Measurements from ENCODE around the gene PNN. TPM values are rescaled to one million over a fixed set of nuclear protein-coding genes. Genes with fewer than 3 reads are reported as not detected.
A peak's percentile ranks its signal among the peaks of the same experiment; 100 is the strongest.
"Not testable (repeated sequence)": the region's sequence is repeated elsewhere in the genome, so short reads cannot be mapped to it uniquely, and the experiment has no call there.

PNN gene
- total RNA-seq = 10 to 100 TPM; 92.5 to 94.0 TPM
- polyA plus RNA-seq = 29.8 TPM

GRCh38 chr14:39174560-39175444 lies at the start of gene PNN:
TSS of gene PNN (plus strand) at chr14:39175254. CDS start at chr14:39175280, 26 bp downstream.
- Mint-ChIP-seq H3K27me3 (peaks cover 0 to 3% of the 10 kb centered on the region in 2 donors), H3K27ac (peak within 1 kb of the TSS; percentile 97 to 100 (median 99)), H3K9me3 (no peaks in the 10 kb centered on the region), H3K36me3 (peaks cover 8 to 52% (median 14%) of the 10 kb centered on the region in 3 donors), H3K4me1 (peaks cover 45 to 58% (median 57%) of the 10 kb centered on the region in 3 donors), H3K4me3 (peak within 1 kb of the TSS; percentile 97 to 100 (median 99))
- peaks cover 36% of the 10 kb centered on the region for H3K4me1 ChIP-seq (ENCODE audit: insufficient read depth, low read length)
- ChIA-PET CTCF (interaction anchor here (1.3 kb wide), 2 partner anchors 11 to 15 kb away, joined by 3 to 4 read pairs; no protein-coding TSS in a partner anchor), POLR2A (interaction anchor here (0.6 to 3.2 kb wide), 8 partner anchors 11 to 257 kb away, joined by 3 to 32 read pairs (median 5); partner anchors contain the start of genes FBXO33 and GEMIN2)
- no peaks in the 10 kb centered on the region for H3K9me3 ChIP-seq (ENCODE audit: low read length)
- peak; percentile 92 to 99 (median 98) for DNase-seq
- H3K27me3 ChIP-seq (ENCODE audit: insufficient read depth, low read length, poor library complexity, severe bottlenecking) = no peaks in the 10 kb centered on the region
- peak within 1 kb of the TSS; percentile 96 for H3K27ac ChIP-seq (ENCODE audit: low read depth, low read length)
- peaks cover 32% of the 10 kb centered on the region for H3K36me3 ChIP-seq (ENCODE audit: insufficient read depth, low read length)
- H3K4me3 ChIP-seq (ENCODE audit: low read length) = peak within 1 kb of the TSS; percentile 91

GRCh38 chr14:39137835-39138234 lies 37.2 kb upstream of the PNN start:
- H3K27me3 Mint-ChIP-seq; H3K4me3 ChIP-seq (ENCODE audit: low read length); DNase-seq; H3K9me3 Mint-ChIP-seq; H3K27me3 ChIP-seq (ENCODE audit: insufficient read depth, low read length, poor library complexity, severe bottlenecking); H3K4me1 Mint-ChIP-seq; H3K4me3 Mint-ChIP-seq; CTCF ChIA-PET; H3K4me1 ChIP-seq (ENCODE audit: insufficient read depth, low read length); H3K9me3 ChIP-seq (ENCODE audit: low read length); H3K27ac ChIP-seq (ENCODE audit: low read depth, low read length): not testable (repeated sequence)
- H3K36me3 Mint-ChIP-seq = peaks cover 9 to 63% (median 20%) of the 10 kb centered on the region in 3 donors
- POLR2A ChIA-PET = interaction anchor here (0.6 kb wide), 1 partner anchor 32 kb away, joined by 10 read pairs; the partner anchor contains the start of gene TRAPPC6B
- H3K36me3 ChIP-seq (ENCODE audit: insufficient read depth, low read length) = peaks cover 18% of the 10 kb centered on the region
- H3K27ac Mint-ChIP-seq = peak overlapping the region in 2 of 8 donors; percentile 61 to 83

DNA sequence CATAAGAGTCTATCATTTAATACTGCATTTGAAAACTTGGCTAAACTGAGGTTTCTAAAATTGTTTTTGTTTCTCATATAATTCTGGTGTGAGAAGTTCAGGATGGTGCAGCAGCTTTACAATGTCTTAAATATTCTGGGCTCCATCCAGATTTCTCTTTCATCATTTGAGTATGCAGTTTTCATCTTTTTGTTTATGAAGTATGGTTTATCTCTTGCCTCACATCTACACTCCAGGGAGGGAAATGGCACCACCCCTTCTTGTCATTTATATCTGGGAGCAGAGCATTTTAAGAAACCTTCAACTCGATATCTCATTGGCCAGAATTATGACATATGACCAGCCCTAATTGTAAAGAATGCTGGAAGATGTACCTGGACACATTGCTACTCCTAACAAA lies 36.6 kb upstream of the PNN start:
- ChIA-PET CTCF (no interaction called here), POLR2A (no interaction called here)
- Histone ChIP-seq H3K4me3 (ENCODE audit: low read length) (no peak overlapping the region), H3K9me3 (ENCODE audit: low read length) (no peaks in the 10 kb centered on the region), H3K4me1 (ENCODE audit: insufficient read depth, low read length) (no peaks in the 10 kb centered on the region), H3K27me3 (ENCODE audit: insufficient read depth, low read length, poor library complexity, severe bottlenecking) (no peaks in the 10 kb centered on the region), H3K36me3 (ENCODE audit: insufficient read depth, low read length) (peaks cover 18% of the 10 kb centered on the region), H3K27ac (ENCODE audit: low read depth, low read length) (no peak overlapping the region)
- no peaks in the 10 kb centered on the region for H3K9me3 Mint-ChIP-seq
- peak overlapping the region in 4 of 8 donors; percentile 30 to 72 (median 53) for H3K27ac Mint-ChIP-seq
- H3K27me3 Mint-ChIP-seq = no peaks in the 10 kb centered on the region
- no peak for DNase-seq
- H3K36me3 Mint-ChIP-seq = peaks cover 12 to 63% (median 23%) of the 10 kb centered on the region in 3 donors
- no peak overlapping the region for H3K4me3 Mint-ChIP-seq
- H3K4me1 Mint-ChIP-seq = peaks cover 0 to 10% (median 1%) of the 10 kb centered on the region in 3 donors

- H3K4me3 ChIP-seq (ENCODE audit: low read length) = no peak overlapping the region
- Mint-ChIP-seq H3K9me3 (no peaks in the 10 kb centered on the region), H3K27me3 (no peaks in the 10 kb centered on the region), H3K27ac (peak overlapping the region in 4 of 8 donors; percentile 12 to 63 (median 26)), H3K36me3 (peaks cover 12 to 47% (median 20%) of the 10 kb centered on the region in 3 donors), H3K4me3 (no peak overlapping the region), H3K4me1 (peaks cover 0 to 10% (median 1%) of the 10 kb centered on the region in 3 donors)
- CTCF ChIA-PET = interaction anchor here (1.1 kb wide), 1 partner anchor 290 kb away, joined by 3 read pairs; no protein-coding TSS in a partner anchor
- no peaks in the 10 kb centered on the region for H3K9me3 ChIP-seq (ENCODE audit: low read length)
- POLR2A ChIA-PET = interaction anchor here (0.5 to 0.7 kb wide), 2 partner anchors 9 to 255 kb away, joined by 3 to 7 read pairs; no protein-coding TSS in a partner anchor
- H3K27ac ChIP-seq (ENCODE audit: low read depth, low read length) = no peak overlapping the region
- no peaks in the 10 kb centered on the region for H3K27me3 ChIP-seq (ENCODE audit: insufficient read depth, low read length, poor library complexity, severe bottlenecking)
- H3K4me1 ChIP-seq (ENCODE audit: insufficient read depth, low read length) = no peaks in the 10 kb centered on the region
- DNase-seq = no peak
- H3K36me3 ChIP-seq (ENCODE audit: insufficient read depth, low read length) = peaks cover 9% of the 10 kb centered on the region
Measured at GRCh38 chr14:39140170-39140569, 34.9 kb upstream of the PNN start.

- H3K4me3 Mint-ChIP-seq; H3K36me3 ChIP-seq (ENCODE audit: insufficient read depth, low read length); DNase-seq; H3K4me1 ChIP-seq (ENCODE audit: insufficient read depth, low read length); H3K9me3 ChIP-seq (ENCODE audit: low read length); H3K4me1 Mint-ChIP-seq; CTCF ChIA-PET; H3K4me3 ChIP-seq (ENCODE audit: low read length); H3K27ac ChIP-seq (ENCODE audit: low read depth, low read length); H3K27me3 Mint-ChIP-seq; H3K9me3 Mint-ChIP-seq; H3K27me3 ChIP-seq (ENCODE audit: insufficient read depth, low read length, poor library complexity, severe bottlenecking): not testable (repeated sequence)
- Mint-ChIP-seq H3K36me3 (peaks cover 12 to 43% (median 19%) of the 10 kb centered on the region in 3 donors), H3K27ac (peak overlapping the region in 1 of 8 donors; percentile 33)
- POLR2A ChIA-PET = interaction anchor here (0.5 kb wide), 1 partner anchor 128 kb away, joined by 3 read pairs; no protein-coding TSS in a partner anchor
Measured at GRCh38 chr14:39141623-39142022, 33.4 kb upstream of the PNN start.

DNA sequence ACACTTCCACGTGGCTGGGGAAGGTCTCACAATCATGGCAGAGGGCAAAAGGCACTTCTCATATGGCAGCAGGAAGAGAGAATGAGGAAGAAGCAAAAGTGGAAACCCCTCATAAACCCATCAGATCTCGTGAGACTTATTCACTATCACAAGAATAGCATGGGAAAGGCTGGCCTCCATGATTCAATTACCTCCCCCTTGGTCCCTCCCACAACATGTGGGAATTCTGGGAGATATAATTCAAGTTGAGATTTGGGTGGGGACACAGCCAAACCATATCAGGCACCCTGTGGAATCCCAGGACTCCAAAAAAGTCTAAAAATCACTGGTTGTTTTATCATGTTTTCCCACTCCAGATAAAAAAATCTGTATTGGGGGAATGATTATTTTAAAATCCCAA lies 31.8 kb upstream of the PNN start:
- DNase-seq; H3K9me3 Mint-ChIP-seq; H3K9me3 ChIP-seq (ENCODE audit: low read length); H3K27me3 Mint-ChIP-seq; H3K27me3 ChIP-seq (ENCODE audit: insufficient read depth, low read length, poor library complexity, severe bottlenecking); H3K27ac Mint-ChIP-seq; CTCF ChIA-PET; H3K4me3 ChIP-seq (ENCODE audit: low read length); H3K36me3 ChIP-seq (ENCODE audit: insufficient read depth, low read length); H3K4me1 ChIP-seq (ENCODE audit: insufficient read depth, low read length); POLR2A ChIA-PET; H3K4me1 Mint-ChIP-seq; H3K4me3 Mint-ChIP-seq; H3K27ac ChIP-seq (ENCODE audit: low read depth, low read length): not testable (repeated sequence)
- H3K36me3 Mint-ChIP-seq = peaks cover 12 to 44% (median 26%) of the 10 kb centered on the region in 3 donors

DNA sequence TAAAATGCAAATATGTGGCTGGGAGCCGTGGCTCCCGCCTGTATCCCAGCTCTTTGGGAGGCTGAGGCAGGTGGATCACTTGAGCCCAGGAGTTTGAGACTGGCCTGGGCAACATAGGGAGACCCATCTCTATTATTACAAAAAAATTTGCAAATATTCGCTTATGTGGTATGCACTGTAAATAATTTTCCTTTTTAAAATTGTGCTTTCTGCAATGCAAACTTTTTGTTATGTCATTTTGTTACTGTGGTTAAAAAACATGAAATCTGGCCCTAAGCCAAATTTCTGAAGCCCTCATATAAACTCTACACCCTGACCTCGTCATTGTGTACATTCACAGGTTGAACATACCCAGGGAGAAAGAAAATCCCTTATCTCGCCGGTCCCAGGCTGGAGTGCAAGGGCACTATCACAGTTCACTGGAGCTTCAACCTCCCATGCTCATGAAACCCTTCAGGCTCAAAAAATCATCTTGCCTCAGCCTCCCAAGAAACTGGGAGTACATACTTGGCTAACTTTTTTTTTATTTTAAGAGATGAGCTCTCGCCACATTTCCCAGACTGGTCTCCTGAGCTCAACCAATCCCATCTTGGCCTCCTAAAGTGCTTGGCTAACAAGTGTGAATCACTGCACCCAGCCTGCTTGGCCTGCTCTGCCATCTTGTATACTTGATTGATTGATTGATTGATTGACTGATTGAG lies 29.6 kb upstream of the PNN start:
- peaks cover 11 to 43% (median 26%) of the 10 kb centered on the region in 3 donors for H3K36me3 Mint-ChIP-seq
- Histone ChIP-seq H3K9me3 (ENCODE audit: low read length) (no peaks in the 10 kb centered on the region), H3K4me3 (ENCODE audit: low read length) (no peak overlapping the region), H3K27me3 (ENCODE audit: insufficient read depth, low read length, poor library complexity, severe bottlenecking) (no peaks in the 10 kb centered on the region), H3K36me3 (ENCODE audit: insufficient read depth, low read length) (peaks cover 5% of the 10 kb centered on the region), H3K4me1 (ENCODE audit: insufficient read depth, low read length) (no peaks in the 10 kb centered on the region), H3K27ac (ENCODE audit: low read depth, low read length) (peak overlapping the region; percentile 39)
- CTCF ChIA-PET = interaction anchor here (0.9 to 1.5 kb wide), 2 partner anchors 25 to 53 kb away, joined by 3 read pairs; partner anchors contain the start of gene TRAPPC6B
- DNase-seq = no peak
- H3K27ac Mint-ChIP-seq = peak overlapping the region in 1 of 8 donors; percentile 43
- no peaks in the 10 kb centered on the region for H3K9me3 Mint-ChIP-seq
- H3K27me3 Mint-ChIP-seq = no peaks in the 10 kb centered on the region
- H3K4me3 Mint-ChIP-seq = no peak overlapping the region
- POLR2A ChIA-PET = no interaction called here
- H3K4me1 Mint-ChIP-seq = peaks cover 0 to 9% (median 1%) of the 10 kb centered on the region in 3 donors
